ENCODE results near the gene SYNGR4.

DNA sequence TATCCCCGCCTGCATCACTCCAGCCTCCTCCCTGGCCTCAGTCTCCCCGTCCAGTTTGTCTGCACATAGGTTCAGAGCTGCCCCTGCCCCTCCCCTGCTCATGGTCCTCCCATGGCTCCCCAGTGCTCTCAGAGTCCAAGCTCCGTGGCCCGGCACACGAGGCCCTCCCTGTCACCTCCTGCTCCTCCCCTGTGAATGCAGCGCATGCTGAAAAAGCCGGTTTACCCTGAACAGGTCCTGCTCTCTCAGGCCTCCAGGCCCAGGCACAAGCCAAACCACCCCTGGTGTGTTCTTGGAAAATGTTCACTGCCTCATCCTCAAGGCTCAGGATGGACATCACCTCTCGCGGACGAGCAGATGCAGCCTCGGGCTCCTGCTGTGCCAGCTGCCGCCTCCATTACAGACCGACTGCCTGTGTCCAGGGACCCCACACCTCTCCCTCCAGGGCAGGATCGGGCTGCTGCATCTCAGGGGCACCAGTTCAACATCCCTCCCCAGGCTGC lies 25.9 kb upstream of the SYNGR4 start:
- TF ChIP-seq, protein P1, sequence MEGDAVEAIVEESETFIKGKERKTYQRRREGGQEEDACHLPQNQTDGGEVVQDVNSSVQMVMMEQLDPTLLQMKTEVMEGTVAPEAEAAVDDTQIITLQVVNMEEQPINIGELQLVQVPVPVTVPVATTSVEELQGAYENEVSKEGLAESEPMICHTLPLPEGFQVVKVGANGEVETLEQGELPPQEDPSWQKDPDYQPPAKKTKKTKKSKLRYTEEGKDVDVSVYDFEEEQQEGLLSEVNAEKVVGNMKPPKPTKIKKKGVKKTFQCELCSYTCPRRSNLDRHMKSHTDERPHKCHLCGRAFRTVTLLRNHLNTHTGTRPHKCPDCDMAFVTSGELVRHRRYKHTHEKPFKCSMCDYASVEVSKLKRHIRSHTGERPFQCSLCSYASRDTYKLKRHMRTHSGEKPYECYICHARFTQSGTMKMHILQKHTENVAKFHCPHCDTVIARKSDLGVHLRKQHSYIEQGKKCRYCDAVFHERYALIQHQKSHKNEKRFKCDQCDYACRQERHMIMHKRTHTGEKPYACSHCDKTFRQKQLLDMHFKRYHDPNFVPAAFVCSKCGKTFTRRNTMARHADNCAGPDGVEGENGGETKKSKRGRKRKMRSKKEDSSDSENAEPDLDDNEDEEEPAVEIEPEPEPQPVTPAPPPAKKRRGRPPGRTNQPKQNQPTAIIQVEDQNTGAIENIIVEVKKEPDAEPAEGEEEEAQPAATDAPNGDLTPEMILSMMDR (IDR thresholded peaks at IDR 0.05) = no peak
- TF ChIP-seq POLR2A (IDR thresholded peaks at IDR 0.05) = no peak
